ENCODE data around the gene TMEM243.

TMEM243 gene

DNA sequence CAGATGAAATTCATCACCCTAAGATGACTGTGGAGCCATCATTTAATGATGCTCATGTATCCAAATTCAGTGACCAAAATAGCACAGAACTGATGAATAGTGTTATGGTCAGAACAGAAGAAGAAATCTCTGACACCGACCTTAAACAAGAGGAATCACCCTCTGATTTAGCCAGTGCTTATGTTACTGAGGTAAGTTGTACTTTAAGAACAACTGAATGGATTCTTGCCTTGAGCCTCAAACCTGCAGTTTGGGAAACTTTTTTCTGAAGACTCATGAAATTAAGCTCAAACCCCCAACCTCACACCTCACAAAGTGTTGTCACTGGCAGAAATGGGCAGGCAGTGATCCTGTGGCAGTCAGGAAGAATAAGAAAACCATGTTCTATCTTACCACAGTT is 25.6 kb downstream of the TMEM243 start:
- Histone ChIP-seq H3K27ac (ENCODE audit: low read length) (no peak overlapping the region), H3K9ac (ENCODE audit: low read length) (no peak overlapping the region), H2AFZ (ENCODE audit: low read depth, low read length) (no peak overlapping the region), H3K36me3 (replicated peaks; ENCODE audit: low read depth, low read length) (peaks cover 86% of the 10 kb centered on the region), H3K79me2 (ENCODE audit: low read length) (peaks cover 33% of the 10 kb centered on the region), H3K9me3 (ENCODE audit: insufficient read depth, low read length) (no peaks in the 10 kb centered on the region), H3K4me2 (ENCODE audit: low read length) (no peak overlapping the region), H3K4me1 (ENCODE audit: low read length) (0 out of 2 replicates have a peak, but pooled peaks cover 6% of the 10 kb centered on the region), H3K27me3 (ENCODE audit: low read depth, low read length) (no peaks in the 10 kb centered on the region), H3K4me3 (ENCODE audit: low read length) (no peak overlapping the region), H4K20me1 (ENCODE audit: insufficient read depth, low read length) (peaks cover 50% of the 10 kb centered on the region)
- TF ChIP-seq CTCF (IDR thresholded peaks at IDR 0.05; ENCODE audit: low read depth, low read length) (no peak), EZH2phosphoT487 (IDR thresholded peaks at IDR 0.05; ENCODE audit: low read depth) (no peak)

GRCh38 chr7:87192784-87193487 is 26.6 kb downstream of the TMEM243 start:
- no peak overlapping the region for H3K4me3 ChIP-seq (ENCODE audit: low read length)
- no peaks in the 10 kb centered on the region for H3K9me3 ChIP-seq (ENCODE audit: insufficient read depth, low read length)
- H3K27ac ChIP-seq (ENCODE audit: low read length) = no peak overlapping the region
- TF ChIP-seq CTCF (IDR thresholded peaks at IDR 0.05; ENCODE audit: low read depth, low read length) = no peak
- no peak for TF ChIP-seq EZH2phosphoT487 (IDR thresholded peaks at IDR 0.05; ENCODE audit: low read depth)
- H4K20me1 ChIP-seq (ENCODE audit: insufficient read depth, low read length) = peaks cover 41% of the 10 kb centered on the region
- no peak overlapping the region for H3K9ac ChIP-seq (ENCODE audit: low read length)
- H3K79me2 ChIP-seq (ENCODE audit: low read length) = peaks cover 23% of the 10 kb centered on the region
- H3K4me2 ChIP-seq (ENCODE audit: low read length) = no peak overlapping the region
- no peak overlapping the region for H2AFZ ChIP-seq (ENCODE audit: low read depth, low read length)
- no peaks in the 10 kb centered on the region for H3K27me3 ChIP-seq (ENCODE audit: low read depth, low read length)
- peaks cover 85% of the 10 kb centered on the region for H3K36me3 ChIP-seq (replicated peaks; ENCODE audit: low read depth, low read length)
- no peaks in the 10 kb centered on the region for H3K4me1 ChIP-seq (ENCODE audit: low read length)

DNA sequence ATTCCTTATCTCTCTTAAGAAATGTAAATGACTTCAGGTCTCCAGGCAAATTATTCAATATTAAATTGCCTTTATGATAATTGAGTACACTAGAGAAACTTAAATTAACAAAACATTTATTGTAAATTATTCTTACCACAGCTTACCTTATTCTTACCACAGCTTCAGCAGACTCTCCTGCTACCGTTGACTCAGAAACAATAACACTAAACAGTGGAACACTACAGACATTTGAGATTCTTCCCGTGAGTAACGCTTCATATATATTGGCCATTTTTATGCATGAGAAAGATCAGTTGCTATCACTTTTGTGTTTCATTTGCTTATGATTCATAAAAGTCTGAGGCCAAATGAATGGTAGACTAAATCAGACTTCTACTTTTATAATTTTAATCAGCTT is 28.7 kb downstream of the TMEM243 start:
- H3K4me1 ChIP-seq (ENCODE audit: low read length) = no peaks in the 10 kb centered on the region
- H3K4me2 ChIP-seq (ENCODE audit: low read length) = no peak overlapping the region
- no peak overlapping the region for H3K27ac ChIP-seq (ENCODE audit: low read length)
- H3K9me3 ChIP-seq (ENCODE audit: insufficient read depth, low read length) = no peaks in the 10 kb centered on the region
- H3K9ac ChIP-seq (ENCODE audit: low read length) = no peak overlapping the region
- 0 out of 2 replicates have a peak, but pooled peaks cover 10% of the 10 kb centered on the region for H3K79me2 ChIP-seq (ENCODE audit: low read length)
- peaks cover 81% of the 10 kb centered on the region for H3K36me3 ChIP-seq (replicated peaks; ENCODE audit: low read depth, low read length)
- TF ChIP-seq CTCF (IDR thresholded peaks at IDR 0.05; ENCODE audit: low read depth, low read length) (no peak), EZH2phosphoT487 (IDR thresholded peaks at IDR 0.05; ENCODE audit: low read depth) (no peak)
- no peak overlapping the region for H2AFZ ChIP-seq (ENCODE audit: low read depth, low read length)
- H4K20me1 ChIP-seq (ENCODE audit: insufficient read depth, low read length) = peaks cover 29% of the 10 kb centered on the region
- H3K27me3 ChIP-seq (ENCODE audit: low read depth, low read length) = no peaks in the 10 kb centered on the region
- H3K4me3 ChIP-seq (ENCODE audit: low read length) = no peak overlapping the region

- H2AFZ ChIP-seq (ENCODE audit: low read depth, low read length) = no peak overlapping the region
- 0 out of 2 replicates have a peak, but pooled peaks cover 4% of the 10 kb centered on the region for H3K79me2 ChIP-seq (ENCODE audit: low read length)
- H3K9ac ChIP-seq (ENCODE audit: low read length) = no peak overlapping the region
- H3K27me3 ChIP-seq (ENCODE audit: low read depth, low read length) = no peaks in the 10 kb centered on the region
- H3K27ac ChIP-seq (ENCODE audit: low read length) = no peak overlapping the region
- no peak for TF ChIP-seq EZH2phosphoT487 (IDR thresholded peaks at IDR 0.05; ENCODE audit: low read depth)
- no peak for TF ChIP-seq CTCF (IDR thresholded peaks at IDR 0.05; ENCODE audit: low read depth, low read length)
- no peaks in the 10 kb centered on the region for H3K4me1 ChIP-seq (ENCODE audit: low read length)
- peaks cover 20% of the 10 kb centered on the region for H4K20me1 ChIP-seq (ENCODE audit: insufficient read depth, low read length)
- no peak overlapping the region for H3K4me3 ChIP-seq (ENCODE audit: low read length)
- H3K9me3 ChIP-seq (ENCODE audit: insufficient read depth, low read length) = no peaks in the 10 kb centered on the region
- no peak overlapping the region for H3K4me2 ChIP-seq (ENCODE audit: low read length)
- peaks cover 81% of the 10 kb centered on the region for H3K36me3 ChIP-seq (replicated peaks; ENCODE audit: low read depth, low read length)
These were observed 30.6 kb downstream of the TMEM243 start for GRCh38 chr7:87188930-87189329.
